Endodermal cell (in vitro differentiated cells): ENCODE measurements around the gene HS3ST3A1. TPM values are rescaled to one million over a fixed set of nuclear protein-coding genes. Genes with fewer than 3 reads are reported as not detected.

Source experiments
- DNase-seq: peaks from one replicate; pipeline ENCODE4 v3.0.0-alpha.2; 2017
- H3K27ac ChIP-seq: 2 replicates; pipeline ENCODE4 v1.5.1; 2013; ENCODE audit warnings: mild to moderate bottlenecking, low read depth, low read length, moderate library complexity
- H3K27me3 ChIP-seq: 2 replicates; pipeline ENCODE4 v1.6.1; 2013; ENCODE audit warnings: mild to moderate bottlenecking, low read length, moderate library complexity; ENCODE audit not compliant: insufficient read depth, control insufficient read depth, poor library complexity, severe bottlenecking
- H3K36me3 ChIP-seq: 2 replicates; pipeline ENCODE4 v1.7.0; 2013; ENCODE audit warnings: mild to moderate bottlenecking, low read length, moderate library complexity; ENCODE audit not compliant: control insufficient read depth, insufficient read depth
- H3K4me1 ChIP-seq: one replicate; pipeline ENCODE4 v1.7.0; 2013; ENCODE audit warnings: low read length; ENCODE audit not compliant: control insufficient read depth, insufficient read depth
- H3K4me3 ChIP-seq: 2 replicates; pipeline ENCODE4 v1.5.1; 2013; ENCODE audit warnings: mild to moderate bottlenecking, low read length, moderate library complexity
- H3K9ac ChIP-seq: 2 replicates; pipeline ENCODE4 v1.6.1; 2013; ENCODE audit warnings: mild to moderate bottlenecking, low read length, moderate library complexity; ENCODE audit not compliant: poor library complexity, severe bottlenecking; ENCODE audit errors: extremely low read depth
- H3K9me3 ChIP-seq: 2 replicates; pipeline ENCODE4 v1.6.1; 2013; ENCODE audit warnings: mild to moderate bottlenecking, low read length, moderate library complexity; ENCODE audit not compliant: control insufficient read depth
- H3K27ac Mint-ChIP-seq: 2 replicates; pipeline ENCODE4 v1.8.0; 2020; ENCODE audit warnings: mixed read lengths
- H3K27me3 Mint-ChIP-seq: 2 replicates; pipeline ENCODE4 v1.8.0; 2021; ENCODE audit warnings: mild to moderate bottlenecking, mixed read lengths; ENCODE audit not compliant: insufficient read depth
- H3K36me3 Mint-ChIP-seq: 2 replicates; pipeline ENCODE4 v1.8.0; 2020; ENCODE audit warnings: low read depth, mixed read lengths
- H3K4me1 Mint-ChIP-seq: 2 replicates; pipeline ENCODE4 v1.8.0; 2020; ENCODE audit warnings: mixed read lengths
- H3K4me3 Mint-ChIP-seq: 2 replicates; pipeline ENCODE4 v1.8.0; 2020; ENCODE audit warnings: mild to moderate bottlenecking, moderate library complexity, mixed read lengths
- H3K9me3 Mint-ChIP-seq: 2 replicates; pipeline ENCODE4 v1.8.0; 2020; ENCODE audit warnings: mild to moderate bottlenecking, mixed read lengths
- CTCF ChIP-seq: fragments of 200-600 bp; sonication (generic); conservative IDR thresholded peaks from 2 replicates; pipeline ENCODE4 v1.5.0; 2021; ENCODE audit warnings: antibody characterized with exemption, mild to moderate bottlenecking
- WGBS, 2 experiments: methylation state at CpG; one replicate each; pipeline versions ENCODE4 v1.1.5 to v1.1.7; 2013; ENCODE audit warnings: missing lambda C conversion rate in 2 of 2, mixed read lengths in 1 of 2; ENCODE audit not compliant: insufficient coverage in 1 of 2, insufficient read length in 1 of 2; 5-methylcytosine and 5-hydroxymethylcytosine counted together
- total RNA-seq, 2 donors: library from RNA; stranded (reverse); fragmentation: NEBNext Ultra II Directional in 1 of 2; extraction: Animal tissue kit (Norgen Biotek cat#: 25700) in 1 of 2; gene quantifications; 2 replicates in 1 of 2; 3 replicates in 1 of 2; pipeline ENCODE4 v1.2.1, GENCODE V29; 2021

Gene HS3ST3A1
- total RNA-seq, 2 donors from 2014 or later = 1.9 to 2.4 TPM

GRCh38 chr17:13598353-13599167 is 3.2 kb downstream of the HS3ST3A1 start:
- H3K4me1 Mint-ChIP-seq = peaks cover 31% of the 10 kb centered on the region
- DNase-seq = no peak
- WGBS, 2 experiments = 67 to 100% methylated on average over 3 to 7 of the region's 7 CpGs

GRCh38 chr17:13597723-13598347 is 3.9 kb downstream of the HS3ST3A1 start:
- no peak overlapping the region for H3K9ac ChIP-seq
- no peaks in the 10 kb centered on the region for H3K36me3 Mint-ChIP-seq
- peak; percentile 75 for DNase-seq
- H3K9me3 Mint-ChIP-seq = no peaks in the 10 kb centered on the region
- H3K27me3 Mint-ChIP-seq = peaks cover 44% of the 10 kb centered on the region
- H3K27ac Mint-ChIP-seq = no peak overlapping the region
- H3K27ac ChIP-seq = no peak overlapping the region
- peaks cover 3% of the 10 kb centered on the region for H3K4me1 ChIP-seq
- WGBS, 2 experiments = 13% methylated on average over 1 of the region's 3 CpGs; no CpG with 5 or more reads in 1 of the 2 experiments
- no peak overlapping the region for H3K4me3 Mint-ChIP-seq
- no peak overlapping the region for H3K4me3 ChIP-seq
- peak; percentile 88 for TF ChIP-seq CTCF
- H3K36me3 ChIP-seq = no peaks in the 10 kb centered on the region
- no peaks in the 10 kb centered on the region for H3K9me3 ChIP-seq
- H3K4me1 Mint-ChIP-seq = peaks cover 30% of the 10 kb centered on the region
- peaks cover 25% of the 10 kb centered on the region for H3K27me3 ChIP-seq

More at GRCh38 chr17:13598353-13599167, 3.2 kb downstream of the HS3ST3A1 start:
- H3K27me3 Mint-ChIP-seq = peaks cover 48% of the 10 kb centered on the region
- Histone ChIP-seq H3K4me1 (peaks cover 3% of the 10 kb centered on the region), H3K4me3 (peak overlapping the region; percentile 86), H3K36me3 (no peaks in the 10 kb centered on the region), H3K27me3 (peaks cover 29% of the 10 kb centered on the region), H3K9me3 (no peaks in the 10 kb centered on the region), H3K27ac (no peak overlapping the region), H3K9ac (no peak overlapping the region)
- no peak overlapping the region for H3K27ac Mint-ChIP-seq
- no peak for TF ChIP-seq CTCF
- no peak overlapping the region for H3K4me3 Mint-ChIP-seq
- H3K36me3 Mint-ChIP-seq = no peaks in the 10 kb centered on the region
- no peaks in the 10 kb centered on the region for H3K9me3 Mint-ChIP-seq

DNA sequence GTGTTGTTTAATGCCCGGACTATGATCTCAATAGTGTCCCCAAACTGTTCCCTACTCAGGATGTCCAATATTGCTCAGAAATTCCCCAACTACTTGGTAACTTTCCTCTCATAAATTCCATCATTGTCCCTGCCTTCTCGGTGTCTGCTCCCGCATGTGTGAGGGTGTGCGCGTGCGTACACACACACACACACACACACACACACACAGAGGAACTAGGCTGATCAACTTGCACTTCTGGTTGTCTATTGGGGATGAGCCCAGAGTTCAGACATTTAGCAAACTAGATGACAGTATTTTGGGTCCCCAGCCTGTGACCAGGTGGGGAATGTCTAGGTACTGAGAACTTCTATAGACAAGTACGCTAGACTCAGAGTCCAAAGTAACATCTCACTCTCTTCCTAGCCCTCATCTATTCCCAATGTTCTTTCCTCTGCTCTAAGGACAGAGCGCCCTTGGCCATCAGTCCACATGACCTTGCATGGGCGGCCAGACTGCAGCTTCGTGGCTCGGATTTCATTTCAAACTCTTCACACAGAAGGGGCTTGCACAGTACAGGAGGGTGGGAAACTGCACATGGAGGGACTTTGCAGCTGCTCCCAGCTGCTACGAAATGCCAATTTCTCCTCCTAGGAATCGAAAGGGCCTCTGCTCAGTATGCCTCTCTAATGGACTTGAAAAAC is 5.3 kb downstream of the HS3ST3A1 start:
- Histone ChIP-seq H3K27ac (no peak overlapping the region), H3K27me3 (peaks cover 22% of the 10 kb centered on the region), H3K36me3 (no peaks in the 10 kb centered on the region), H3K9me3 (no peaks in the 10 kb centered on the region), H3K4me1 (peaks cover 3% of the 10 kb centered on the region), H3K4me3 (no peak overlapping the region), H3K9ac (no peak overlapping the region)
- peaks cover 33% of the 10 kb centered on the region for H3K27me3 Mint-ChIP-seq
- H3K27ac Mint-ChIP-seq = peak overlapping the region; percentile 50
- no peak for TF ChIP-seq CTCF
- 88 to 90% methylated on average over 8 to 13 of the region's 13 CpGs for WGBS, 2 experiments
- H3K9me3 Mint-ChIP-seq = no peaks in the 10 kb centered on the region
- no peaks in the 10 kb centered on the region for H3K36me3 Mint-ChIP-seq
- H3K4me1 Mint-ChIP-seq = peaks cover 28% of the 10 kb centered on the region
- H3K4me3 Mint-ChIP-seq = no peak overlapping the region
- DNase-seq = no peak
